Activated naive CD8-positive, alpha-beta T cell treated with anti-CD3 and anti-CD28 coated beads, Interleukin-2, amount 50 U/mL, for 24 hours (primary cell): ENCODE results near the gene CHERP.

Experiments used
- ATAC-seq: fragments of 150-1000 bp; cut with Tn5 transposase; one replicate; pipeline ENCODE4 v1.10.0; 2021
- DNase-seq: peaks from one replicate; pipeline ENCODE4 v3.0.0; 2021
- H3K27ac Mint-ChIP-seq: one replicate; pipeline ENCODE4 v1.8.0; 2021; ENCODE audit warnings: mild to moderate bottlenecking, mixed read lengths
- H3K27me3 Mint-ChIP-seq: one replicate; pipeline ENCODE4 v1.8.0; 2021; ENCODE audit warnings: mixed read lengths
- H3K36me3 Mint-ChIP-seq: one replicate; pipeline ENCODE4 v1.8.0; 2021; ENCODE audit warnings: low read depth, mixed read lengths
- H3K4me1 Mint-ChIP-seq: one replicate; pipeline ENCODE4 v1.8.0; 2021; ENCODE audit warnings: mixed read lengths
- H3K4me3 Mint-ChIP-seq: one replicate; pipeline ENCODE4 v1.8.0; 2021; ENCODE audit warnings: mild to moderate bottlenecking, moderate library complexity, mixed read lengths
- H3K9me3 Mint-ChIP-seq: one replicate; pipeline ENCODE4 v1.8.0; 2021; ENCODE audit warnings: mixed read lengths

CHERP gene

DNA sequence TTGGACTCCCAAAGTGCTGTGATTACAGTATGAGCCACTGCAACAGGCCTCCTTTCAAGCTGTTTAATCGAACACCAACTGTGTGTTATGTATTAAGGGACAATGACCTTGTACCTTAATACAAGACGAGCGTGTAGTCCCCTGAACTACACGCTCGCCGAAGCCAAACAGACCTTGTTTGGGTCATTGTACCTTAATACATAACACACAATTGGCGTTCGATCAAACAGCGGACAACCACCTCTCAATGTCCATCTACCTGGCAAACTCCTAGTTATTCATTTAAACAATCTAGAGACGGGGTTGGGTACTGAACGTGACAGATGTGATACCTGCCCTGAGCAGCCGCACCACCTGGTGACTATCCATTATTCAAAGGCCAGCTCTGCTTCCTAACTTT, 1.3 kb downstream of the CHERP start:
- H3K9me3 Mint-ChIP-seq: no peaks in the 10 kb centered on the region
- peak overlapping the region; percentile 90 for H3K4me3 Mint-ChIP-seq
- H3K27me3 Mint-ChIP-seq: no peaks in the 10 kb centered on the region
- ATAC-seq (no peak), DNase-seq (no peak)
- peak overlapping the region; percentile 86 for H3K27ac Mint-ChIP-seq
- peaks cover 60% of the 10 kb centered on the region for H3K4me1 Mint-ChIP-seq
- peaks cover 62% of the 10 kb centered on the region for H3K36me3 Mint-ChIP-seq

DNA sequence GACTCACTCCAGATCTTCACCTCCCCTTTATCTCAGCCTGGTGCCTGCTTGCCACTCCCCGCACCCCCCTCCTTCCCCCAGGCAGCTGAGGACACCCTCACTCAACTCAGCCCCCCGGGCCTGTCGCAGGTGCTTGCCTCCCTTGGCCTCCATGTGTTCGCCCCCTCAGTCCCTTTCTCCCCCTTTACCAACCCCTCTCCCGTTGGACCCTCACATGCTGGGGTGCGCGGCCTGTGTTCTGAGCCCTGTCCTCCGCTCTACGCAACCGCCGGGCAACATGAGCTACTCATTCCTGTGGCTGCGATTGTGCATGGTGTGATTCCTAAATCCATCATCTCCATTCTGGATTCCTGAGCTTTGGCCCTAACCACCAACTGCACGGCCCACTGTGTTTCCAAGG, 5.1 kb downstream of the CHERP start:
- peaks cover 40% of the 10 kb centered on the region for H3K4me1 Mint-ChIP-seq
- H3K36me3 Mint-ChIP-seq: peaks cover 71% of the 10 kb centered on the region

DNA sequence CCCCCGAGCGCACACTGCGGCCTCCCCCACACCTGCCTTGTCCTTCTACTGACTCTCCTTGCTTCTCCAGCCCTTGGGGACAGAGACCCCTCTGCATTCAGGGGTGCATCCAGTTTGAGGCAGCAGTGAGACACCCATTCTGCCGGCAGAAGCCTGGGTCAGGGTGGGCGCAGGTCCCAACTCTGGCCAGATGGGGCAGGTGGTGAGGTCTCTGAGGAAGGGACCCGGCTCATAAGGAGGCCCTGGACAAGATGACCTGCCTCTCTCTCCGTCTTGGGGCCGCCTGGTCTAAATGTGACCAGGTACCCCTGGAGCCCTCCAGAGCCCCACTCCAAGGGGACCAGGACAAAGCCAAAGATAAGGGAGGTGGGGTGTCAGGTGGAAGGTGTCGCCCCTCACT, 6.1 kb downstream of the CHERP start:
- H3K27ac Mint-ChIP-seq: no peak overlapping the region
- H3K4me3 Mint-ChIP-seq: no peak overlapping the region
- H3K27me3 Mint-ChIP-seq: no peaks in the 10 kb centered on the region
- H3K36me3 Mint-ChIP-seq: peaks cover 71% of the 10 kb centered on the region
- DNase-seq (no peak), ATAC-seq (no peak)
- peaks cover 33% of the 10 kb centered on the region for H3K4me1 Mint-ChIP-seq
- H3K9me3 Mint-ChIP-seq: no peaks in the 10 kb centered on the region

More for the DNA sequence above, 5.1 kb downstream of the CHERP start:
- Mint-ChIP-seq H3K27me3 (no peaks in the 10 kb centered on the region), H3K4me3 (no peak overlapping the region), H3K27ac (no peak overlapping the region), H3K9me3 (no peaks in the 10 kb centered on the region)
- ATAC-seq: no peak
- DNase-seq: no peak

DNA sequence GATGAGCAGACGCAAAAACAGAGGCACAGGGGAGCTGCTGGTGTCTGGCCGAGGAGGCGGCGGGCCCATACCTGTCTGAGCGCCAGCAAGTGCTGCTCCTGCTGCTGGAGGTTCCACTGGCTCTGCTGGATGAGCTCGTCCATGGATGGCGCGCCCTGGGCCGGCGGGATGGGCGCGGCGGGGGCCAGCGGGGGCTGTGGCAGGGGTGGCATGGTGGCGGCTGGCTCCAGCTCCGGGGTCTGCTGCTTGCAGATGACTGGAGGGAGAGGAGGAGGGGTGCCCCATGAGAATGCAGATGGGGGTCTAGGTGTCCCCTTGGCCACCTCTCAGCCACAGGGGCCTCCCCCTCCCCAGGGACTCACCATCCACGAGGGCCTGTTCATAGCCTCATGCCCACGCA, 6.9 kb downstream of the CHERP start:
- no peak for ATAC-seq
- Mint-ChIP-seq H3K4me3 (no peak overlapping the region), H3K27me3 (no peaks in the 10 kb centered on the region), H3K27ac (no peak overlapping the region), H3K36me3 (peaks cover 64% of the 10 kb centered on the region), H3K4me1 (peaks cover 26% of the 10 kb centered on the region), H3K9me3 (no peaks in the 10 kb centered on the region)
- no peak for DNase-seq

DNA sequence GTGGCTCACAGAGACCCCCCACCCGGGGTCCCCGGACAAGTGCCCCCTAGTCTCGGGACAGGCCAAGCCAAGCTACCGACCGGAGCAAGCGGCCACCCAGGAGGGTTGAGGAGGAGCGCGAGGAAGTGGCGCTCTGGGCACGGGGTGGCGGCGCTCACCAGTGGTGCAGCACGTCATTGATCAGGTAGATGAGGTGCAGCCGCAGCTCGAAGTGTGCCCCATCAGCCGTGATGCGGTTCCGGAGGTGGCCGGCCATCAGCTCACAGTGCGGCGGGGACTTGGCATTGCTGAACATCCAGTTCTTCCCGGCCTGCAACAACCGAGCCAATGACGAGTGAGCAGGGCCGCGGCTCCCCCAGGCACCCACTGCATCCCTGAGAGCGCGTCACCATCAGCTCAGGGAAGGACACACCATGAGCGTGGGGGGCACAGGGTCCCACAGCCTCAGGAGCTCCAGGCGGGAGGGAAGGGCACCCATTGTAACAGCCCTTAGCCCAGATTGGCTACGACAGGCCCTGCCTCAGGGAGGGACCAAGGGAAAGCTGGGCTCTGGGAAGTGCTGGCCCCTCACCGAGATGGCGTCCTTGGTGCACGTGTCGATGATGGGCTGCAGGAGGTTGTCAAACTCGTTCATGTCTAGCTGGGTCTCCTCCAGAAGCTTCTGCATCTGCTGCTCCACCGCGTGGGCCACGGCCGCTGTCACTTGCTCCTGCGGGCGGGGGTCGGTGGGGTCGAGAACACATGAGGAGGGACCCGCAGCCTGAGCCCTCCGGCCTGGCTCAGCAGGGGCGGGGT, 9.6 kb downstream of the CHERP start:
- peaks cover 4% of the 10 kb centered on the region for H3K4me1 Mint-ChIP-seq
- no peak overlapping the region for H3K27ac Mint-ChIP-seq
- no peaks in the 10 kb centered on the region for H3K27me3 Mint-ChIP-seq
- H3K9me3 Mint-ChIP-seq: no peaks in the 10 kb centered on the region
- peaks cover 57% of the 10 kb centered on the region for H3K36me3 Mint-ChIP-seq
- no peak overlapping the region for H3K4me3 Mint-ChIP-seq
- no peak for DNase-seq
- no peak for ATAC-seq

DNA sequence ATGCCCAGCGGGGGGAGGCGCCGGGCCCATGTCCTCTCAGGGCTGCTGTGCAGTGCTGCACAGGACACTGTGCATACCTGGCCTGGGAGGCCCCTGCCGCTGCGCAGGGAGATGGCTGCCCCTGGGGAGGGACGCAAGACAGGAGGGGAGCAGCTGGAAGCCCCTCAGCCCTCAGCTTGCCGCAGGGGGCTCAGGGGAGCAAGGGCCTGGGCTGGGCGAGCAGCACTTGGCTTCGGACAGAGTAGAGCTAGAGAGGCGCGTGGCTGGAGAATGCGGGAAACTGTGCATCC, 10.9 kb downstream of the CHERP start:
- no peak for ATAC-seq
- Mint-ChIP-seq H3K4me3 (no peak overlapping the region), H3K27ac (no peak overlapping the region), H3K4me1 (no peaks in the 10 kb centered on the region), H3K36me3 (peaks cover 48% of the 10 kb centered on the region), H3K27me3 (no peaks in the 10 kb centered on the region), H3K9me3 (no peaks in the 10 kb centered on the region)
- no peak for DNase-seq

DNA sequence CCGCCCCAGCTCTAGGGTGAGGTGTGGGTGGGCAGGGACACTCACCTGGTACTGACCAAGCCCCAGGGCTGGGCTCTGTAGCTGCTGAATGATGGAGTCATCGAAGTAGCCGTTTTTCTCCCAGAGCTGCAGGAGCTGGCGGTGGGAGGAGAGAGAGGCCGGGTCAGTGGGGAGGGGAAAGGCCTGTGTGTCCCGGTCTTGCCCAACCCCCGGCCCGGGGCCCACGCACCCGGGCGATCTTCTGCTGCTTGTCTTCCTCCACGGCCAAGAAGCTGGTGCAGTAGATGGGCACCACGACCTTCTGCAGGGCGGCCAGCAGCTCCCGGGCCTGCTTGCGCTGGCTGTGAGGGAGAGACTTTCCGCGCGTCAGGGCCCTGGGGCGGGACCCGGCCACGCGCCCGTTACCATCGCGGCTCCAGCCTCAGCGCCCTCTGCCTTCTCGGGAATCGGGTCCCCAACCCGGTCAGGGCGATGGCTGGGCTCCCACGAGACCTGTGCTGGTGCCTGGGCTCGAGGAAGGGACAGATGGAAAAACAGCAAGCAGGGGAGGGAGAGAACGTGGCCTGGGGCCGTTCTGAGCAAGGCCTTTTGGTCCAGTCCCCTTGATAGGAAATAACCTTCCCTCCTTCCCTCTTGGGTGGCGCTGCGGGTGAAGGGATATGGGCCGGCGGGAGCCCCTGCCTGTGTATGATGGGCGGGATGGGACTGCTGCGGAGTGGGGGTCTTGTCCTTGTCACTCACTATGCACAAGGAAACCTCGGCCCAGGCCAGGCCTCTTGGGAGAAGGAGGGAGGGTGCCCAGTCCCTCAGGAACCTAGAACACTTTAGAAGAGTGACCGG, 11.5 kb downstream of the CHERP start:
- ATAC-seq: no peak
- no peaks in the 10 kb centered on the region for H3K27me3 Mint-ChIP-seq
- H3K36me3 Mint-ChIP-seq: peaks cover 49% of the 10 kb centered on the region
- no peak overlapping the region for H3K27ac Mint-ChIP-seq
- H3K4me3 Mint-ChIP-seq: no peak overlapping the region
- H3K4me1 Mint-ChIP-seq: no peaks in the 10 kb centered on the region
- no peak for DNase-seq
- H3K9me3 Mint-ChIP-seq: no peaks in the 10 kb centered on the region

DNA sequence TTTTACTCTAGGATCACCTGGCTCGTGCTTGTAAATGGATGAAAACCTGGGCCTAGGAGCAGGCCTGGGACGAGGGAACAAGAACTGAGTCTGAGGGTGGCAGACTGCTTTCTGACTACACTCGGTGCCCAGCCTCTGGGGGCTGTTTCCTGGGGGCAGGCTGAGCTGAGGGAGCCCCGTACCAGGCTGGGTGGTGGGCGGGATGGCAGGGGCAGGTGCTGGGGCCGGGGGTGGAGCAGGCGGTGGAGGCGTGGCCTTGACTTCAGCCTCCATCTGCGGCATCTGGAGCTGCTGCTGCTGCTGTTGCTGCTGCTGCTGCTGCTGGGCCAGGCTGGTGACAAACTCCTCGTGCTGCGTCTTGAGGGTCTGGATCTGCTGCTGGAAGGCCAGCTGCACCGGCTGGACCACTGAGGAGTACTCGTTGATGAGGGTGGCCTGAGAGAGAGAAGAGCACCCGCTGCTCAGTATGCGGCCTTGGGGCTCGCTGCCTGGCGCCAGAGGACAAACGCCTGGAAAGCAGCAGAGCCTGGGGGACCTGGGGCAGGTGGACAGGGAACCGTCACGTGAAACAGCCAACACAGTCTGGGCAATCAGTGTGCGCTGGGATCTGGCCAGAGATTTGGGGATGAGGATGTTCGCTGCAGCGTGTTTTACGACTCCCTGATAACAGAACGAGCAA, 12.6 kb downstream of the CHERP start:
- no peak for ATAC-seq
- Mint-ChIP-seq H3K4me1 (no peaks in the 10 kb centered on the region), H3K4me3 (no peak overlapping the region), H3K27ac (no peak overlapping the region), H3K9me3 (no peaks in the 10 kb centered on the region), H3K27me3 (no peaks in the 10 kb centered on the region), H3K36me3 (peaks cover 42% of the 10 kb centered on the region)
- DNase-seq: no peak

DNA sequence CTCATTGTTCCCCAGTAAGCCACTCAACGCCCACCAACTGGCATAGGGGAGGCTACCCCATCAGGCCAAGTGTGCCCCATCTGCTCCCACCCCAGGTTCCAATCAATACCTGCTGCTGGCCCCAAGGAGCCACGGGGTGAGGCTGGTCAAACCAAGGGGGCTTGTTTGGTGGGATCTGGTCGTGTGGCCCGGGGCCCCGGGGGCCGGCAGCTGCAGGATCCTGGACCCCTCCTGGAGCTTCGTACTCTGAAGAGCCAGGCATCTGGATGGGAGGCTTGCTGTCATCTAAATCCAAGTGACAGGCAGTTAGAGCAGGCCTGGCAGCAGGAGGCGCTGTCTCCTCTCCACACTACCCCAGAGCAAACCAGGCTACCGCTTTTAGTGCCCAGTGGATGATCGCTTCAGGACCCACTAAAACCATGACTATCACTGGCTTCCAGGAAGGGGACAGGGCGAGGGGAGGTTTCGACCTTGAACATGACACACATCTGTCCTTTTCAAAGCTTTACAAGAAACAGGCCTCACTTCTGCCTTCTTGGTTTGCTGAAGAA, 14.2 kb downstream of the CHERP start:
- Mint-ChIP-seq H3K36me3 (peaks cover 39% of the 10 kb centered on the region), H3K9me3 (no peaks in the 10 kb centered on the region), H3K4me1 (no peaks in the 10 kb centered on the region), H3K27me3 (no peaks in the 10 kb centered on the region), H3K4me3 (no peak overlapping the region), H3K27ac (no peak overlapping the region)
- ATAC-seq (no peak), DNase-seq (peak; percentile 34)

DNA sequence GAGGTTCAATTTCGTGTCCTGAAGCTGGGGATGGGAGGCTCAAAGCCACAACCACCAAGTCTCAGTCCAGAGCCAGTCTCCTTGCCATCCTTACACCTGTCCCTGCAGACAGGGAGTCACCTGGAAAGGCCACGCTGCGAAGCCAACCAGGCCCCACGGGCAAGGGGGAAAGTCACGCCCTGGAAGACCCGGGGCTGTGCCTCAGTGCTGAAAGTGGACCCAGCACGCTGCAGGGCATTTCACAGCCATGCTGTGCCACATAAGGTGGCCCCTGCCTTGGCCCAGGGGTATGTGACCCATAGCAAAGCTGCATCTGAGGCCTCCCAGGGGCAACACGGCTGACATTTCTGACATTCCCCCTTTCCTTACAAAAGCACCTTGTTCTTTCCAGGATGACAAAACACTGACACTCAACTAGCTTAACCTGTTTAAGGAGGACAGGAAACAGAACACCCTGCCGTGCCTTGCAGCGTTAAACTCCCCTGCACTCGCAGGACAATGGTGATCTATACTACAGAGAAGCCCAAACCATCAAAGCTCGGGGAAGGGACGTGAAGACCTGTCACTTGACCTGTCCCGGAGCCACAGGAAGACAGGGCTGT, 14.8 kb downstream of the CHERP start:
- ATAC-seq (no peak), DNase-seq (no peak)
- no peak overlapping the region for H3K4me3 Mint-ChIP-seq
- no peaks in the 10 kb centered on the region for H3K4me1 Mint-ChIP-seq
- no peak overlapping the region for H3K27ac Mint-ChIP-seq
- peaks cover 44% of the 10 kb centered on the region for H3K36me3 Mint-ChIP-seq
- H3K27me3 Mint-ChIP-seq: no peaks in the 10 kb centered on the region
- H3K9me3 Mint-ChIP-seq: no peaks in the 10 kb centered on the region

DNA sequence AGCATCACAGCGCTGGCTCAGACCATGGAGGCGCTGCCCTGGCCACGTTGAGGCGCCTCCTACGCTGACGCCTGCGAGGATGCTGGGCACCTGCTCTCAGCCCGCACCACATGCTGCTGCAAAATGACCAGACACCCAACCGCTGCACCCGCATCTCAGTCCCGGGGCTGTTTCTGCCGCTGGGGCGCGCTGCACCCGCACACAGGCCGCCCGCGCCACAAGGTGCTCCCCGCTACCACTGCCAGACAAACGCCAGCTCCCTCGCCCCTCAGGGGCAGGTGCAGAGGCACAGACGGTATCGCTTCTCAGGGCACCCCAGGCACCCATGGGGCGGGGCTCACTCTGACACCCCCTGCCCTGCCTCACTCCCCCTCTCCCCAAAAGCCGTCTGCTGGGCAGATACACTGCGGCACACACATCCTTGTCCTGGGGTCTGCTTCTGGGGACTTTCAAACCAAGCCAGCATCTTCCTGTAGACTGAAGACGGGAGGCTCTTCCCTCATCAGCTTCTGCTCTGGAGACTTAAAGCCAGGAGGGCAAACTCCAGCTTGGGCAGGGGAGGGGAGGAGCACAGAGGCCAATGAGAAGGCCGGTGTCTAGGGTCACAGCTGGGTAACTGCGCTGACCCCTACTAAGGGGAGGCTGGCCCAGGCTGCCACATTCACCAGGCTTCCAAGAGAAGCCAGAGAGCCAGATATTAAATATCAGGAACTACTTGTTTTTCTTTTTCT, 16.3 kb downstream of the CHERP start:
- H3K36me3 Mint-ChIP-seq: peaks cover 40% of the 10 kb centered on the region
- H3K4me3 Mint-ChIP-seq: no peak overlapping the region
- no peaks in the 10 kb centered on the region for H3K9me3 Mint-ChIP-seq
- DNase-seq: no peak
- no peaks in the 10 kb centered on the region for H3K27me3 Mint-ChIP-seq
- no peak overlapping the region for H3K27ac Mint-ChIP-seq
- ATAC-seq: no peak
- H3K4me1 Mint-ChIP-seq: no peaks in the 10 kb centered on the region

DNA sequence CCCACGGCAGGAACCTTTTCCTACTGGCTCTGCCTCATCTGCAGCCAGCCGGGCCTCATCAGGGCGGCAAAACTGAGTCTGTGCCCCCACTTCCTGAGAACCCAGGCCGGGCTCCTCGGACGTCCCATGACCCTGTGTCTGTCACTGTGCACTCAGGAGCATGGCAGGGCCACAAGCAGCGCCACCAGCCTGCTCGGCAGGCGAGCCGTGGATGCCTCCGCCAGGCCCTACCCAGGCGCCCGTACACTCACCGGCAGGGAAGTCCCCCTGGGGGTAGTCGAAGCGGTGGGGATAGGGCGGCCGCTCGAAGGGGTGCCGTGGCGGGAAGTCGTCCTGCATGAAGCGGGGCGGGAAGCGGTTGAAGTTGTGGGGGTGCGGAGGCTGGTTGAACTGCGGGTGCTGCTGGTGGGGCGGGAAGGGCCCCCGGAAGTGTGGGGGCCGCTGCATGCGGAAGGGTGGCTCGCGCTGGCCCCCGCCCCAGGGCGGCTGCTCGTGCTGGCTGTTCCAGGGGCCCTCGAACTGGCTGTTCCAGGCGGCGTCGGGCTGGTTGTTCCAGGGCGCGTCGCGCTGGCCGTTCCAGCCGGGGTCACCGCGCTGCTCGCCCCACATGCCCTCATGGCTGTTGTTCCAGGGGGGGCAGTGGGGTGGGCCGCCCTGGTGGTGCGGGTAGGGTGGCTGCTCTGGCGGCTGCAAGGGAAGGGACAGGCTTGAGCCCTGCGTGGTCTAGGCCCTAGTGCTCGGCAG, 17.1 kb downstream of the CHERP start:
- no peak for ATAC-seq
- Mint-ChIP-seq H3K27ac (no peak overlapping the region), H3K4me3 (no peak overlapping the region), H3K27me3 (no peaks in the 10 kb centered on the region), H3K9me3 (no peaks in the 10 kb centered on the region), H3K4me1 (no peaks in the 10 kb centered on the region), H3K36me3 (peaks cover 46% of the 10 kb centered on the region)
- no peak for DNase-seq

DNA sequence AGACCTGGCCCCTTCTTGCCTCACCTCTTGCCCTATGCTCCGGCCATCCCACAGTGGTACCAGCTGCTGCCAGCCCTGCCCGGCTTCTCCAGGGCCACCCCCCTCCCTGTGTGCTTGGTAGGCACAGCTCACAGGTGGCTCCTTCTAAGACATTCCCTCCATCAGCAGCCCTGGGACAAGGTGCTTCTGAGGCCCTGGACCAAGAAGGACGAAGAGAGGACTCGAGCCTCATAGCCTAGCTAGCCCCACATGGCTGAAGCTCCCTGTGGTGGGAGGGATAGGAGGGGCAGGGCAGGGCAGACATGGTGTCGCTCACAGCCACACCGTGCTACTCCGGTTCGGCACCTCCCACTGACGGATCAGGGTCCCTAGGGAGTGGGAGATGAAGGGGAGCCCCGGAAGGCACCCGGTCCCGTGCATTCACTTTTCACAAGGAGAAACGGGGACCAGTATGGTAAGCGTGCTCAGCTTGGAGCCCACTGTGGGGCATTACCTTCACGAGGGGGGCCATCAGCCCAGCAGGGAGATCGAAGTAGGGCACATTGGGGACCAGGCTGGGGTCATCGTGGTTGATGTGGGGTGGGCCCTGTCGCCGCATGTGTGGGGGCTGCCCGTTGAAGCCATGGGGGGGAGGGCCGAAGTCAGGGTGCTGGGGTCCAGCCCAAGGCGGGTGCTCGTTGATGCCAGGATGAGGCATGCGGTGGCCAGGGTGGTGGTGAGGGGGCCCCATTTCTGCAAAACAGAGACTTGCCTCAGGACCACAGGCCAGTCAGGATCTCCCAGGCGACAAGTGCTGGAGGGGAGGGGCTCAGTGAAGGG, 19.5 kb downstream of the CHERP start:
- no peak overlapping the region for H3K4me3 Mint-ChIP-seq
- DNase-seq (no peak), ATAC-seq (no peak)
- H3K36me3 Mint-ChIP-seq: peaks cover 47% of the 10 kb centered on the region
- H3K9me3 Mint-ChIP-seq: no peaks in the 10 kb centered on the region
- no peak overlapping the region for H3K27ac Mint-ChIP-seq
- no peaks in the 10 kb centered on the region for H3K4me1 Mint-ChIP-seq
- no peaks in the 10 kb centered on the region for H3K27me3 Mint-ChIP-seq
